Endothelial cell of umbilical vein (primary cell): ENCODE results near the gene TSC22D3.

Experiments
- EZH2 ChIP-seq: IDR thresholded peaks from 2 replicates; pipeline ENCODE4 v1.6.1; 2012; ENCODE audit warnings: borderline replicate concordance, low read depth, mild to moderate bottlenecking, moderate library complexity, low read length, inconsistent platforms; ENCODE audit not compliant: severe bottlenecking
- POLR2A ChIP-seq: IDR thresholded peaks from 2 replicates; pipeline ENCODE4 v1.6.1; 2012; ENCODE audit warnings: low read depth, mild to moderate bottlenecking, control low read depth, low read length
- TF ChIP-seq, protein P1 (sequence below), 2 donors: IDR thresholded peaks; 1 replicate in 1 of 2; 2 replicates in 1 of 2; pipeline ENCODE4 v1.5.1; 2011; ENCODE audit warnings: low read length in 2 of 2, mild to moderate bottlenecking in 2 of 2, moderate library complexity in 2 of 2, control low read depth in 1 of 2, inconsistent platforms in 1 of 2, low read depth in 1 of 2; ENCODE audit not compliant: insufficient read depth in 1 of 2; ENCODE audit errors: extremely low read depth in 1 of 2

DNA sequence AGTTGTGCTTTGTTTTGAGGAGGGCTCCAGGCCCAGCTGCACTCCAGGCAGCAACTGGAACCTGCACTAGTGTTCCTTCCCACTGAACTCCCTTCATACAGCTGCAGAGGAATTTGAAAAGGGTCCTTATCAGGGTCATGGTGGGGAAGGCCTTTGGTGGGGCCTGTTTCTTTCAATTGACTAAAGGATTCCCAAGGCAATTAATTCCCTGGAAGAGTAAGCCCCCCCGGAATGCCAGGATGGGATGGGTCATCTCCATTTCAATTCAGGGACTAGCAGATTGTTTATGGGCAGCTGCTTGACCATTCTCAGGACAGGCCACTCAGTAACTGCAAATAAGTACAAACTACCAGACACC lies 45.3 kb downstream of the TSC22D3 start:
- TF ChIP-seq EZH2 (no peak), POLR2A (no peak)
- TF ChIP-seq, protein P1, sequence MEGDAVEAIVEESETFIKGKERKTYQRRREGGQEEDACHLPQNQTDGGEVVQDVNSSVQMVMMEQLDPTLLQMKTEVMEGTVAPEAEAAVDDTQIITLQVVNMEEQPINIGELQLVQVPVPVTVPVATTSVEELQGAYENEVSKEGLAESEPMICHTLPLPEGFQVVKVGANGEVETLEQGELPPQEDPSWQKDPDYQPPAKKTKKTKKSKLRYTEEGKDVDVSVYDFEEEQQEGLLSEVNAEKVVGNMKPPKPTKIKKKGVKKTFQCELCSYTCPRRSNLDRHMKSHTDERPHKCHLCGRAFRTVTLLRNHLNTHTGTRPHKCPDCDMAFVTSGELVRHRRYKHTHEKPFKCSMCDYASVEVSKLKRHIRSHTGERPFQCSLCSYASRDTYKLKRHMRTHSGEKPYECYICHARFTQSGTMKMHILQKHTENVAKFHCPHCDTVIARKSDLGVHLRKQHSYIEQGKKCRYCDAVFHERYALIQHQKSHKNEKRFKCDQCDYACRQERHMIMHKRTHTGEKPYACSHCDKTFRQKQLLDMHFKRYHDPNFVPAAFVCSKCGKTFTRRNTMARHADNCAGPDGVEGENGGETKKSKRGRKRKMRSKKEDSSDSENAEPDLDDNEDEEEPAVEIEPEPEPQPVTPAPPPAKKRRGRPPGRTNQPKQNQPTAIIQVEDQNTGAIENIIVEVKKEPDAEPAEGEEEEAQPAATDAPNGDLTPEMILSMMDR (IDR thresholded peaks at IDR 0.05; ENCODE audit: extremely low read depth in 1 of 2, insufficient read depth in 1 of 2, low read depth in 1 of 2, low read length in 2 of 2): no peak
